GM06990 (cell line): ENCODE measurements around the gene POLDIP2.

ENCODE experiments used
- DNase-seq: peaks from one replicate; pipeline ENCODE4 v3.0.0-alpha.2; 2011; ENCODE audit not compliant: insufficient read length; ENCODE audit errors: extremely low read depth
- H3K27me3 ChIP-seq: replicated peaks from 2 replicates; pipeline ENCODE4 v1.6.0; 2011; ENCODE audit warnings: low read length; ENCODE audit not compliant: control insufficient read depth, insufficient read depth
- H3K36me3 ChIP-seq: 2 replicates; pipeline ENCODE4 v1.5.1; 2011; ENCODE audit warnings: low read length; ENCODE audit not compliant: control insufficient read depth, insufficient read depth
- H3K4me3 ChIP-seq: replicated peaks from 2 replicates; pipeline ENCODE4 v1.5.1; 2011; ENCODE audit warnings: low read depth, mild to moderate bottlenecking, control low read depth, low read length
- TF ChIP-seq, protein P1 (sequence below): IDR thresholded peaks from 2 replicates; pipeline ENCODE4 v1.5.1; 2011; ENCODE audit warnings: low read length, control low read depth, mild to moderate bottlenecking, inconsistent platforms; ENCODE audit not compliant: insufficient read depth, poor library complexity, severe bottlenecking

Gene POLDIP2

DNA sequence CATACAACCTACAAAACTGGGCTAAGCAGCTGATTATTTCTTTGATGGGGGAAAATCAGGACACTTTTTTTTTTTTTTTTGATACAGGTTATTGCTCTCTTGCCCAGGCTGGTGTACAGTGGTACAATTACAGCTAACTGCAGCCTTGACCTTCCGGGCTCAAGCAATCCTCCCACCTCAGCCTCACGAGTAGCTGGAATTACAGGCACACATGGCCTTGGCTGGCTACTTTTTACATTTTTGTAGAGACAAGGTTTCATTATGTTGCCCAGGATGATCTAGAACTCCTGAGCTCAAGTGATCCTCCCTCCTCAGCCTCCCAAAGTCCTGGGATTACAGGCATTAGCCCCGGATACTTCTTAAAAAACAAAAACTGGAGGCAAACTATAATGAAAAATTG is 58.9 kb downstream of the POLDIP2 start:
- Histone ChIP-seq H3K36me3 (no peaks in the 10 kb centered on the region), H3K4me3 (no peak overlapping the region), H3K27me3 (no peaks in the 10 kb centered on the region)
- DNase-seq = no peak
- TF ChIP-seq, protein P1, sequence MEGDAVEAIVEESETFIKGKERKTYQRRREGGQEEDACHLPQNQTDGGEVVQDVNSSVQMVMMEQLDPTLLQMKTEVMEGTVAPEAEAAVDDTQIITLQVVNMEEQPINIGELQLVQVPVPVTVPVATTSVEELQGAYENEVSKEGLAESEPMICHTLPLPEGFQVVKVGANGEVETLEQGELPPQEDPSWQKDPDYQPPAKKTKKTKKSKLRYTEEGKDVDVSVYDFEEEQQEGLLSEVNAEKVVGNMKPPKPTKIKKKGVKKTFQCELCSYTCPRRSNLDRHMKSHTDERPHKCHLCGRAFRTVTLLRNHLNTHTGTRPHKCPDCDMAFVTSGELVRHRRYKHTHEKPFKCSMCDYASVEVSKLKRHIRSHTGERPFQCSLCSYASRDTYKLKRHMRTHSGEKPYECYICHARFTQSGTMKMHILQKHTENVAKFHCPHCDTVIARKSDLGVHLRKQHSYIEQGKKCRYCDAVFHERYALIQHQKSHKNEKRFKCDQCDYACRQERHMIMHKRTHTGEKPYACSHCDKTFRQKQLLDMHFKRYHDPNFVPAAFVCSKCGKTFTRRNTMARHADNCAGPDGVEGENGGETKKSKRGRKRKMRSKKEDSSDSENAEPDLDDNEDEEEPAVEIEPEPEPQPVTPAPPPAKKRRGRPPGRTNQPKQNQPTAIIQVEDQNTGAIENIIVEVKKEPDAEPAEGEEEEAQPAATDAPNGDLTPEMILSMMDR = no peak
